GM12878 (cell line): ENCODE results near the gene FGFR4. TPM values are rescaled to one million over a fixed set of nuclear protein-coding genes. Genes with fewer than 3 reads are reported as not detected.

Source experiments
- CHD1 ChIP-seq: IDR thresholded peaks from 2 replicates; pipeline ENCODE4 v1.6.1; 2012; ENCODE audit warnings: low read depth, low read length, improper control_type of control experiment
- E2F8 ChIP-seq: fragments of 450-650 bp; IDR thresholded peaks from 2 replicates; pipeline ENCODE4 v1.6.1; 2018; ENCODE audit warnings: mild to moderate bottlenecking, low read depth, moderate library complexity; ENCODE audit not compliant: partially characterized antibody
- FOS ChIP-seq: IDR thresholded peaks from 3 replicates; pipeline ENCODE4 v1.6.1; 2011; ENCODE audit warnings: borderline replicate concordance; ENCODE audit not compliant: insufficient read length; ENCODE audit errors: extremely low read depth
- GABPA ChIP-seq: IDR thresholded peaks from 2 replicates; pipeline ENCODE4 v1.6.1; 2014; ENCODE audit warnings: antibody characterized with exemption, low read depth, mild to moderate bottlenecking, inconsistent platforms
- IKZF2 ChIP-seq, 2 experiments: fragments of 450-650 bp; IDR thresholded peaks; 2 replicates each; pipeline ENCODE4 v1.6.1; 2017; ENCODE audit warnings: mild to moderate bottlenecking in 2 of 2, moderate library complexity in 2 of 2
- NRF1 ChIP-seq: conservative IDR thresholded peaks from 2 replicates; pipeline ENCODE4 v1.6.1; 2011; ENCODE audit warnings: mild to moderate bottlenecking, low read depth, low read length, improper control_type of control experiment
- RAD51 ChIP-seq: fragments of 450-650 bp; IDR thresholded peaks from 2 replicates; pipeline ENCODE4 v1.6.1; 2016; ENCODE audit warnings: moderate library complexity, mild to moderate bottlenecking, inconsistent platforms
- RUNX3 ChIP-seq: IDR thresholded peaks from 2 replicates; pipeline ENCODE4 v1.6.1; 2012; ENCODE audit warnings: low read length, inconsistent platforms
- SMAD5 ChIP-seq: IDR thresholded peaks from 2 replicates; pipeline ENCODE4 v1.6.1; 2016; ENCODE audit warnings: antibody characterized with exemption, low read depth
- SUZ12 ChIP-seq: fragments of 200-600 bp; sonication (generic); IDR thresholded peaks from one replicate; pipeline ENCODE4 v1.6.1; 2018; ENCODE audit warnings: antibody characterized with exemption, mild to moderate bottlenecking; ENCODE audit not compliant: unreplicated experiment
- ZBTB33 ChIP-seq: fragments of 450-650 bp; IDR thresholded peaks from 2 replicates; pipeline ENCODE4 v1.6.1; 2017; ENCODE audit warnings: mild to moderate bottlenecking
- polyA plus RNA-seq, 11 experiments: library from polyadenylated mRNA; depleted of rRNA in 4 of 11; unstranded in 6 of 11; stranded (reverse) in 5 of 11; fragments of >200 nt; fragmentation: Nextera tagmentation in 4 of 11; fragmentation: Illumina TruSeq in 1 of 11; extraction: Ambion mirVana in 4 of 11; extraction: Trizol in 1 of 11; gene quantifications; 1 replicate in 1 of 11; 2 replicates in 10 of 11; pipeline versions ENCODE4 v1.2.1 to v1.2.3, GENCODE V29; 2011 to 2016; ENCODE audit warnings: inconsistent platforms in 2 of 11, missing spikeins in 2 of 11, low read depth in 1 of 11
- total RNA-seq, 4 experiments: library from RNA; depleted of rRNA in 3 of 4; stranded (reverse); fragments of >200 nt in 3 of 4; fragmentation: Illumina TruSeq in 1 of 4; extraction: Trizol in 1 of 4; gene quantifications; 2 replicates each; pipeline versions ENCODE4 v1.2.1 to v1.2.3, GENCODE V29; 2013 to 2021
- TF ChIP-seq, protein P1 (sequence below): fragments of 450-650 bp; IDR thresholded peaks from 2 replicates; pipeline ENCODE4 v1.6.1; 2017; ENCODE audit warnings: mild to moderate bottlenecking, moderate library complexity

Gene FGFR4
- total and polyA plus RNA-seq, 10 of the 15 experiments (the other 5 are each of a cell fraction or from before 2014, with no cell fraction given): 0.17 to 0.77 (median 0.28) TPM; not detected in 5

- TF ChIP-seq E2F8 (no peak), ZBTB33 (no peak), RAD51 (no peak), RUNX3 (no peak), CHD1 (no peak), FOS (no peak), SMAD5 (no peak), NRF1 (no peak), SUZ12 (no peak), IKZF2 (IDR thresholded peaks at IDR 0.05) (no peak), GABPA (no peak)
- TF ChIP-seq, protein P1, sequence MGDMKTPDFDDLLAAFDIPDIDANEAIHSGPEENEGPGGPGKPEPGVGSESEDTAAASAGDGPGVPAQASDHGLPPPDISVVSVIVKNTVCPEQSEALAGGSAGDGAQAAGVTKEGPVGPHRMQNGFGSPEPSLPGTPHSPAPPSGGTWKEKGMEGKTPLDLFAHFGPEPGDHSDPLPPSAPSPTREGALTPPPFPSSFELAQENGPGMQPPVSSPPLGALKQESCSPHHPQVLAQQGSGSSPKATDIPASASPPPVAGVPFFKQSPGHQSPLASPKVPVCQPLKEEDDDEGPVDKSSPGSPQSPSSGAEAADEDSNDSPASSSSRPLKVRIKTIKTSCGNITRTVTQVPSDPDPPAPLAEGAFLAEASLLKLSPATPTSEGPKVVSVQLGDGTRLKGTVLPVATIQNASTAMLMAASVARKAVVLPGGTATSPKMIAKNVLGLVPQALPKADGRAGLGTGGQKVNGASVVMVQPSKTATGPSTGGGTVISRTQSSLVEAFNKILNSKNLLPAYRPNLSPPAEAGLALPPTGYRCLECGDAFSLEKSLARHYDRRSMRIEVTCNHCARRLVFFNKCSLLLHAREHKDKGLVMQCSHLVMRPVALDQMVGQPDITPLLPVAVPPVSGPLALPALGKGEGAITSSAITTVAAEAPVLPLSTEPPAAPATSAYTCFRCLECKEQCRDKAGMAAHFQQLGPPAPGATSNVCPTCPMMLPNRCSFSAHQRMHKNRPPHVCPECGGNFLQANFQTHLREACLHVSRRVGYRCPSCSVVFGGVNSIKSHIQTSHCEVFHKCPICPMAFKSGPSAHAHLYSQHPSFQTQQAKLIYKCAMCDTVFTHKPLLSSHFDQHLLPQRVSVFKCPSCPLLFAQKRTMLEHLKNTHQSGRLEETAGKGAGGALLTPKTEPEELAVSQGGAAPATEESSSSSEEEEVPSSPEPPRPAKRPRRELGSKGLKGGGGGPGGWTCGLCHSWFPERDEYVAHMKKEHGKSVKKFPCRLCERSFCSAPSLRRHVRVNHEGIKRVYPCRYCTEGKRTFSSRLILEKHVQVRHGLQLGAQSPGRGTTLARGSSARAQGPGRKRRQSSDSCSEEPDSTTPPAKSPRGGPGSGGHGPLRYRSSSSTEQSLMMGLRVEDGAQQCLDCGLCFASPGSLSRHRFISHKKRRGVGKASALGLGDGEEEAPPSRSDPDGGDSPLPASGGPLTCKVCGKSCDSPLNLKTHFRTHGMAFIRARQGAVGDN: no peak
Measured at GRCh38 chr5:177084175-177084574, 2.5 kb upstream of the FGFR4 start (continued).
